HG03521 (cell line): ENCODE data around the gene IP6K3.

Experiments used
- ATAC-seq: cut with Tn5 transposase; IDR thresholded peaks from one replicate; pipeline ENCODE4 v1.9.1; 2021; ENCODE audit warnings: mild to moderate bottlenecking, moderate library complexity; ENCODE audit not compliant: unreplicated experiment

The IP6K3 gene

GRCh38 chr6:33709605-33710295 is 37.0 kb downstream of the IP6K3 start:
- ATAC-seq, result no peak

DNA sequence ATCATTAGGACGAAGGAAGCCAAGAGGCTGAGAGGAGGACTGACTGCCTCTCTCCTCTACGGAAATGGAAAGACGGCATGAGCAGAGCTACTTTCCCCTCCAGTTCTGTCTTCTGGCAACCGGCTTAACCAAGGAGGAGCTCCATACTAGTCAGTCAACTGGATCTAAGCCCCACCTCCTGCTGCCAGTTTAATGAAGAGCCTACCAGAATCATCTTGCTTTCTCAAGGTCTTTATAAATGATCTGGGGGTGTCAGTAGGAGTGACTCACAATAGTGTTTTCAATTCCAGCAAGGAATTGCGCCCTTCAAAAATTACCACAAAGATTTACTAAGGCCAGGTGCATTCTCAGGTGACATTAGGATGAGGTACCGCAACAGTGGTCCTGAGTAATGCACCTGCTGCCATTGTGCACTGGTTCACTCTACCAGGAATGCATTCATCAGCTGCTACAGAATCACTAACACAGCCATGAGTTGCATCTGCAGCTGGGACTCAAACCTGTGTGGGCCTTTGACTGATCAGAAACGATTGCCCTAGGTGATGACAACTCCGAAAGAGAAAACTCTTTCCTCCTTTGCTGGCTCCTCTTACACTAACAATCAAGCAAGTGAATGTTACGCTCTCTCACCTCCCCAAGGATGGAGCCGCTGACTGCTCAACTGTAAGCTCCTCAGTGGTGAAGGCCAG is 38.0 kb downstream of the IP6K3 start:
- no peak for ATAC-seq

GRCh38 chr6:33707771-33708170 is 38.9 kb downstream of the IP6K3 start:
- ATAC-seq, result no peak

GRCh38 chr6:33705955-33706725 is 40.6 kb downstream of the IP6K3 start:
- no peak for ATAC-seq

- no peak for ATAC-seq
Measured at GRCh38 chr6:33705268-33705885, 41.3 kb downstream of the IP6K3 start.

DNA sequence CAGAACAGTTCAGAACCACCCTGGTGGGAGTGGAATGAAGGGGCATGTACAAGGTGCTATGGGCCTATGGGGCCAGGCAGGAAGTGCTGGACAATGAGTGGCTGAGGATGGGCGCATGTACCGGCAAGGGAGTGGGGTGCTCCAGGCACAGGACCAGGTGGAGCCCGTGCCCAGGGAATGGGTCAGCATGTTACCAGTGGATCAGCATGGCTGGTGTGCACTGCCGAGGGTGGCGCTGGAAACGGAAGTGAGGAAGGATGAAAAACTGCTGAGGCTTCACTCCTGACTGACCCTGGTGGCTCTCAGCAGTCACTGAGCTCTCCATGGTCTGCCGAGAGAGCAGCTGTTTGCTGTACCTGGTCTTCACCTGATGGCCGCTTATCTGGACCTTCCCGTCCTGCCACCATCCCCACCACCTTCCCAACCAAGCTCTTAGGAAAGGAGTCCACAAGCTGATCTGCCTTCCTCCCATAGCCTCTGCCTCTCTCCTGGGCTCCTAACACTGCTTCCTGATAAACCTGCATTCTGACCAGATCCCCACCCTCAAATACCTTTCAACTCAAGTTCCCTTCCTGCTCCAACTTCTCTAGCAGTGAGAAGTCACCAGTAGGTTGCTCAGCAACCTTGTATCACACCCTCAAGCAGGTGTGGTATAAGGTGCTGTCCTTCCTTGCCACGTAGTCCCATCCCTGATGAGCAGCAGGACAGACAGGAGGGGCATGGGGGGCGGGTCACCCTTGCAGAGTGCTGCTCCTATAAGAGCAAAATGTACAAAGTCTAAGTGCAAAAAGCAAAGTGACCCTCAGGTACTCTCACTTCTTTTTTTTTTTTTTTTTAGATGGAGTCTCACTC is 42.3 kb downstream of the IP6K3 start:
- no peak for ATAC-seq

- no peak for ATAC-seq
Measured at GRCh38 chr6:33702345-33702977, 44.2 kb downstream of the IP6K3 start.

GRCh38 chr6:33700391-33701050 is 46.2 kb downstream of the IP6K3 start:
- no peak for ATAC-seq

GRCh38 chr6:33699739-33700138 is 47.0 kb downstream of the IP6K3 start:
- no peak for ATAC-seq

DNA sequence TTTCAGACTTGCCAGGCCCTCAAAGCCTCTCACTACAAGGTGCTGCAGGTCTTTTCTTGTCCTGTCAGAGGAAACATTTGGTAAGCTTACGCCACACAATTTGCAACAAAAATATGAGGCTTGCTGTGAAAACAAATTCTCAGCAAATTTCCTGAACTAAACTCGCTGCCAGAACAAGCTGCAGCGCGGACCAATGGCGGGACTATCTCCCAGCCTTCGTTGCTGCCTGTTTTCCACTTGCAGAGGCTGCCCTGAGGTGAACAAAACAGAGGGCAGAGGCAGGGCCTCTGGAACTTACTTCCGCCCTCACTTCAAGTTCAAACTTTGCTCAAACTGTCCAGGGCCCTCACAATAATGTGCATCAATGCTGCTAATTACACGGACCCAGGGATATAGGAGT is 47.6 kb downstream of the IP6K3 start:
- ATAC-seq, result no peak

DNA sequence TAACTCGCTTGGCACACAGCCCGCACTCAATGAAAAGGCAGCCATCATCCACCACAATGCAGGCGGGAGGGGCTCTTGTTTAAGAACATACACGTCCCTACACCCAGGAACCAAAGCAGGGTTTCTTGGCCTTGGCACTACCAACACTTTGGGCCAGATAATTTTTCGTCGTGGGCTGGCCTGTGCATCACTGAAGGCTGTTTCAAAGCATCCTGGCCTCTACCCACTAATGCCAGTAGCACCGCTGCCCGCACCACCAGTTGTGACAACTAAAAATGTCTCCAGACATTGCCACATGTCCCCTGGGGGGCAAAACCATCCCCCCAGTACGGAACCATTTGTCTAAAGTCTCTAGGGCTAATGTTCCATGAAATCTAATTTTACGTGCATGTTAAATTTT is 48.2 kb downstream of the IP6K3 start:
- ATAC-seq, result no peak

DNA sequence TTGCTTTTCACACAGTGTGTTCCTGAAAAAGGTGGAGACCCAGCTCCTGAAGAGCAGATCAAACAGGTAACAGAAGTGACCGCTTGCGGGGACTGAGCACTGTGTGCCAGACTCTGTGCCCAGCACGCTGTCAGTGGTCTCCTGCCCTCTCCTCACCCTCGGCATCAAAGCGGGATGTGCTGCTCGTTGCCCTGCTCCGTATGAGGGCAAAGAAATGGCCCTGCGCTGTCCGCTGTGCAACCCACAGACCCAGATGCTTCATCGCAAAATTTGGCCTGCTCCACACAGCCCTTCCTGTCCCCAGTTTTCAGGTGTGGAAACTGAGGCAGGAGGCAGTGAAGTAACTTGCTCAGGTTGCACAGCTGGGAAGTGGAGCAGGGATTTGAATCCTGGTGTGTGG is 48.9 kb downstream of the IP6K3 start:
- ATAC-seq, result no peak

- no peak for ATAC-seq
Measured at GRCh38 chr6:33696548-33697518, 49.9 kb downstream of the IP6K3 start.

DNA sequence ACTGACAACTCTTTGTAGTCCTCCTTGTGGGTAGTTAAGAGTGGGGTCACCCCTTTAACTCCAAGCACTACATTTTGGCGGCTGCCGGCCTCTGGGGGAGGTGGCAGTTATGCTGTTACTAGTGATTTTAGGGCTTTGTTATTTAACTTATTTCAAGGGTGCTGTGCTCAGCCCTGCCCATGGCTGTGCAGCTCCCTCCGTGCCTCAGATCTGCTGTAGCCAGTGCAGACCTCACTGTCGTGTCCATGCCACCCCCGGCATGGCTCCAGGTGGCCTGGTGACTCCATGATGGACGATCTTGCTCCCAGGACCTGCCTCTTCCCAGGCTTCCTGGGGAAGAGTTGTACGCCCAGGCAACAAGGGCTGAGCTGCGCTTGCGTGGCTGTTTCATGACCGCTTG is 50.6 kb downstream of the IP6K3 start:
- no peak for ATAC-seq

DNA sequence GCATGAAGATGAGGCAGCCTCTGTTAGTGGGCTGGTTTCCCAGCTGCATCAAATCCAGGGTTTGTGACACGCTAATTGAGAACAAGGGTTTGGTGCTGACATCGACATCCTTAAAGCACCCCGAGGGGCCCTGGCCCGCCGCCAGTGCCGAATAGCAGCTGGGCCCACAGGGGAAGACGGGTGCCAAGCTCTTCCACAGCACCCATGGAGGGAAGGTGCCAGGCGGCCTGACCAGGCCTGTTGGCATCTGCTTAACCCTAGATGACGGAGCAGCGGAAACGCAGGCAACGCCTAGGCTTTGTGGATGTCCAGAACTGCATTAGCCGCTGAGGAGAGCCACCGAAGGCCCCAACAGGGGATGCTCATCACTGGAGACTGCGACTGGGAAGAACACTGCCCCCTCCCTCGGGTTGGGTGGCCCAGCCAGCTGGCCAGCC is 51.2 kb downstream of the IP6K3 start:
- no peak for ATAC-seq

- ATAC-seq, result no peak
Measured at GRCh38 chr6:33694977-33695376, 51.7 kb downstream of the IP6K3 start.

DNA sequence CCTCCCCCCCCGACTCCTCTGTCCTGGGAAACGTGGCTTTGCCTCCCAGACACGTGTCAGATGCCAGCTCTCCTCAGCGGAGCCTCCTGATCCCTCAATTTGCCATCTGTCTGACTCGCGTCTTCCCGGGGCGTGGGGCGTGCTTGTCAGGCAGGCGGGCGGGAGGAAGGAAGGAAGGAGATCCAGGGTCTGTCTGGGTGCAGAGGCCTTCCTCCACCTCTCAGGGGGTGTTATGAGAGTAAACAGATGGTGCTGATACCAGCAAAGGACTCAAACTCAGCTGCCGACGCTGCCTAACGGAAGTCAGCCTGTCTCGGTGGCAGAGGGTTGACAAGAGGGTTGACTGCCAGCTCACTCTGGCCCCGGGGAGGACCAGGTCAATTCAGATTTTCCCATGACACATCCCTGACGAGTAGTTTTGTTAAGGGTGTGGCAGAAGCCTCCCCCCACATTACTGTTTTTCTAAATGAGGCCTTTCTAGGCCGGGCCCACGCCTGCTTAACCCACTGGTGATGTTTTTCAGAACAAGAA is 52.2 kb downstream of the IP6K3 start:
- no peak for ATAC-seq
